Testis (tissue), 3 donors: Measurements from ENCODE around the gene GRM7. TPM values are rescaled to one million over a fixed set of nuclear protein-coding genes. Genes with fewer than 3 reads are reported as not detected.

ENCODE experiments used
- DNase-seq: peaks from one replicate; pipeline ENCODE4 v3.0.0-alpha.2; 2019
- H3K27ac ChIP-seq, 2 donors: fragments of 200-600 bp; sonication (generic); one replicate each; pipeline ENCODE4 v1.5.1; 2019
- H3K27me3 ChIP-seq: fragments of 200-600 bp; sonication (generic); one replicate; pipeline ENCODE4 v1.5.1; 2019
- H3K36me3 ChIP-seq: fragments of 200-600 bp; sonication (generic); one replicate; pipeline ENCODE4 v1.5.1; 2017; ENCODE audit warnings: low read depth; ENCODE audit errors: missing control alignments
- H3K4me1 ChIP-seq: fragments of 200-600 bp; sonication (generic); one replicate; pipeline ENCODE4 v1.5.1; 2019
- H3K4me3 ChIP-seq, 2 donors: fragments of 200-600 bp; sonication (generic); one replicate each; pipeline ENCODE4 v1.5.1; 2017 to 2019
- H3K9me3 ChIP-seq: fragments of 200-600 bp; sonication (generic); one replicate; pipeline ENCODE4 v1.5.1; 2017
- POLR2A ChIP-seq: fragments of 450-650 bp; IDR thresholded peaks from one replicate; pipeline ENCODE4 v1.6.1; 2017; ENCODE audit warnings: antibody characterized with exemption, mild to moderate bottlenecking, moderate library complexity
- WGBS, 2 donors: methylation state at CpG; one replicate each; pipeline ENCODE4 v1.1.5; 2018; 5-methylcytosine and 5-hydroxymethylcytosine counted together
- intact Hi-C: fragments of 100-400 bp; cut with DNase I; formaldehyde crosslinking; loops from one replicate; pipeline ENCODE4 v1.15.1; 2023; ENCODE audit warnings: low total_unique reads
- polyA plus RNA-seq: library from polyadenylated mRNA; stranded (reverse); fragments of 350-450 nt; fragmentation: Illumina TruSeq; extraction: RNeasy Lipid Tissue Mini Kit (QIAGEN cat#74804); gene quantifications from one replicate; pipeline ENCODE4 v1.2.3, GENCODE V29; 2014; ENCODE audit warnings: low read depth, low replicate concordance; ENCODE audit not compliant: insufficient read depth
- total RNA-seq, 2 donors: library from RNA; depleted of rRNA; stranded (reverse); fragments of >200 nt; gene quantifications; one replicate each; pipeline ENCODE4 v1.2.3, GENCODE V29; 2016
- TF ChIP-seq, protein P1 (sequence below), 3 experiments: fragments of 450-650 bp in 2 of 3; fragments of 200-600 bp in 1 of 3; sonication (generic) in 1 of 3; IDR thresholded peaks; one replicate each; pipeline ENCODE4 v1.5.1; 2016 to 2019; ENCODE audit warnings: antibody characterized with exemption in 3 of 3, mild to moderate bottlenecking in 2 of 3, moderate library complexity in 1 of 3

Gene GRM7
- total and polyA plus RNA-seq, 3 donors from 2014 or later, result 2.0 to 3.2 (median 2.7) TPM

DNA sequence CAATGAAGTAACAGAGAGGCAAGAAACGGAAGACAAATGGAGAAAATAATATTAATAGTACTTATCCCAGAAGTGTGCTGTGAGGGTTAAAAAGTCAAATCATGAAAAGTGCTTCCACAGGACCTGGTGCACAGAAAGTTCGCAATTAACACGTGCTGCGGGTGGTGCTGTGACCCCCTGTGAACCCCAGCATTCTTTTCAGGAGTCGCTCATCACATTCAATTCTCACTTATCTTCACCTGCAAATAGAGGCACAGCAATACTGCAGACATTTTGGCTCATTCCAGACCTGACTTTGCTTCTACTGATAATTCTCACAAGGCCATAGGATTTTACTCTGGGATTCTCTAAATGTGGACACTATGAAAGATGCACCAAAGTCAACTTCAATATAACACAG is 584.4 kb downstream of the GRM7 start:
- H3K27ac ChIP-seq, result no peak overlapping the region
- WGBS, 2 donors, result 66 to 72% methylated on average over 5 of the region's 5 CpGs
- TF ChIP-seq, protein P1, sequence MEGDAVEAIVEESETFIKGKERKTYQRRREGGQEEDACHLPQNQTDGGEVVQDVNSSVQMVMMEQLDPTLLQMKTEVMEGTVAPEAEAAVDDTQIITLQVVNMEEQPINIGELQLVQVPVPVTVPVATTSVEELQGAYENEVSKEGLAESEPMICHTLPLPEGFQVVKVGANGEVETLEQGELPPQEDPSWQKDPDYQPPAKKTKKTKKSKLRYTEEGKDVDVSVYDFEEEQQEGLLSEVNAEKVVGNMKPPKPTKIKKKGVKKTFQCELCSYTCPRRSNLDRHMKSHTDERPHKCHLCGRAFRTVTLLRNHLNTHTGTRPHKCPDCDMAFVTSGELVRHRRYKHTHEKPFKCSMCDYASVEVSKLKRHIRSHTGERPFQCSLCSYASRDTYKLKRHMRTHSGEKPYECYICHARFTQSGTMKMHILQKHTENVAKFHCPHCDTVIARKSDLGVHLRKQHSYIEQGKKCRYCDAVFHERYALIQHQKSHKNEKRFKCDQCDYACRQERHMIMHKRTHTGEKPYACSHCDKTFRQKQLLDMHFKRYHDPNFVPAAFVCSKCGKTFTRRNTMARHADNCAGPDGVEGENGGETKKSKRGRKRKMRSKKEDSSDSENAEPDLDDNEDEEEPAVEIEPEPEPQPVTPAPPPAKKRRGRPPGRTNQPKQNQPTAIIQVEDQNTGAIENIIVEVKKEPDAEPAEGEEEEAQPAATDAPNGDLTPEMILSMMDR (IDR thresholded peaks at IDR 0.05), result no peak
- TF ChIP-seq POLR2A, result no peak
- H3K4me3 ChIP-seq, result no peak overlapping the region
- H3K4me1 ChIP-seq, result no peaks in the 10 kb centered on the region
- intact Hi-C loops, result no loop called here
- H3K27me3 ChIP-seq, result no peaks in the 10 kb centered on the region
- H3K36me3 ChIP-seq, result no peaks in the 10 kb centered on the region
- H3K9me3 ChIP-seq, result no peaks in the 10 kb centered on the region
- DNase-seq, result no peak

DNA sequence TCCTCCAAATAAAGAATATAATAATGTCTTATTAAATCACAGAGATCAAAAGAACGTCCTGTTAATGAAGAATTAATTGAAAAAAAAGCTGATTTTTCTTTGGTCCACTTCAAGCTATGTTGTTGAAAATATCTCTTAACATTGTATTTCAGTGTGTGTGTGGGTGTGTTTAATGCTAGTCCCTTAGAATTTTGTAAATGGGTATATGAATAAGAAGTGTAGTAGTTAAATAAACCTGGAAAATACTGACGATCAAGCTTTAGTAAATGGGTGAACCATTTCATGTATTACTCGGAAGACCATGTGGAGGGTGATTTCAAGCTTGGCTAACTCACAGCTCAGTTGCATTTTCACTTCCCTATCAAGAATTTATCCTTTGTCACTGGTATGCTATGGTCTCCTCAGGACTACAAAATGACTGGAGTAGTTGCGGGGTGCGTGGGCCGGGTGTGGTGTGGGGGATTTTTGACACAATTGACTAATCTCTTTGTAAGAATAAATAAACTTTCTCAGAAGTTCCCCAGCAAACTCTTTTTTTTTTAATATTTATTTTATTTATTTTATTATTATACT is 586.4 kb downstream of the GRM7 start:
- WGBS, 2 donors, result 80% methylated on average over 6 of the region's 6 CpGs
- H3K27ac ChIP-seq, result no peak overlapping the region
- TF ChIP-seq, protein P1 (IDR thresholded peaks at IDR 0.05), result no peak
- no peak for TF ChIP-seq POLR2A
- DNase-seq, result no peak
- H3K27me3 ChIP-seq, result no peaks in the 10 kb centered on the region
- H3K36me3 ChIP-seq, result no peaks in the 10 kb centered on the region
- intact Hi-C loops, result no loop called here
- H3K4me1 ChIP-seq, result no peaks in the 10 kb centered on the region
- H3K4me3 ChIP-seq, result no peak overlapping the region
- H3K9me3 ChIP-seq, result no peaks in the 10 kb centered on the region

DNA sequence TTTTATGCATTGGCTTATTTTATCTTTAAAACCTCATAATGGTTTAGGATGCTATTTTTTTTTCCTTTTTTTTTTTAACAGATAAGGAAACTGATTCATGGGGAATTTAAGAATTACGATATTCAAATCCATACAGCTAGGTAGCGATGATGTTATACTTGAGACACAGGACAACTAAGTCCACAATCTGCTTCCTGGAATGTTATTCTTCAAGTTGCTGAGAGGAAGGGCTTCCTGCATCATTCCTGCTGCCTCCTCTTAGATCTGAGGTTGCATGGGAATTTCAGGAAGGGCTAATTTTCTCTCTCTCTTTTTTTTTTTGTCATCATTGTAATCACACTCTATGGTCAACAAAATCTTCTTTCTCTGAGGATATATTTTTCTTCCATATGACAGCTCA is 595.5 kb downstream of the GRM7 start:
- H3K27ac ChIP-seq, result no peak overlapping the region
- intact Hi-C loops, result no loop called here
- no peaks in the 10 kb centered on the region for H3K36me3 ChIP-seq
- TF ChIP-seq POLR2A, result no peak
- TF ChIP-seq, protein P1 (IDR thresholded peaks at IDR 0.05), result no peak
- H3K4me1 ChIP-seq, result no peaks in the 10 kb centered on the region
- WGBS, 2 donors, result 84 to 94% methylated on average over 2 of the region's 2 CpGs
- no peaks in the 10 kb centered on the region for H3K9me3 ChIP-seq
- H3K27me3 ChIP-seq, result no peaks in the 10 kb centered on the region
- no peak for DNase-seq
- H3K4me3 ChIP-seq, result no peak overlapping the region

DNA sequence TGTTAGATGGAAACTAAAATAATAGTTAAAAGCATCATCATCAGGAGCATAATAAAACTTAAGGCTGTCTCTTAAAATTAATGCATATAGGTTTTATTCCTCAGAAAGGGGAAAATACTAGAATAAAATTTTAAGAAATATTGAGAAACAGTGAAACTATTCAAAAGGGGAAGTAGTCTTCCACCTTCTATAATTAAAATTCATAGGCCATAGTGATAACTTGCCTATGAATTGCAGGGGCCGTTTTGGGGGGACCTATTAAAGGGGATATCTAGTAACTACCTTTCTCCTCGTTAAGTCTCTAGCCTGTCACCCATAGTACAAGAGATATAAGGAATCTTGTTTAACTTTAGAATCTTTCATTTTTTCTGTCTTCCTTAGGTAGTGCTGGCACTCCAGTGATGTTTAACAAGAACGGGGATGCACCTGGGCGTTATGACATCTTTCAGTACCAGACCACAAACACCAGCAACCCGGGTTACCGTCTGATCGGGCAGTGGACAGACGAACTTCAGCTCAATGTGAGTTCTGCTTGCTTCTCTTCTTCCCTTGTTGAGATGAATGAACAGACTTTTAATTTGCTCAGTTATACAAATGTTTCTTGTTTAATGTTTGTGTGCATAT is 600.4 kb downstream of the GRM7 start:
- Histone ChIP-seq H3K4me1 (no peaks in the 10 kb centered on the region), H3K36me3 (no peaks in the 10 kb centered on the region), H3K27me3 (no peaks in the 10 kb centered on the region), H3K27ac (no peak overlapping the region), H3K4me3 (no peak overlapping the region), H3K9me3 (no peaks in the 10 kb centered on the region)
- WGBS, 2 donors, result 78 to 81% methylated on average over 8 of the region's 8 CpGs
- TF ChIP-seq POLR2A, result no peak
- TF ChIP-seq, protein P1 (IDR thresholded peaks at IDR 0.05), result no peak
- intact Hi-C loops, result no loop called here
- DNase-seq, result no peak

DNA sequence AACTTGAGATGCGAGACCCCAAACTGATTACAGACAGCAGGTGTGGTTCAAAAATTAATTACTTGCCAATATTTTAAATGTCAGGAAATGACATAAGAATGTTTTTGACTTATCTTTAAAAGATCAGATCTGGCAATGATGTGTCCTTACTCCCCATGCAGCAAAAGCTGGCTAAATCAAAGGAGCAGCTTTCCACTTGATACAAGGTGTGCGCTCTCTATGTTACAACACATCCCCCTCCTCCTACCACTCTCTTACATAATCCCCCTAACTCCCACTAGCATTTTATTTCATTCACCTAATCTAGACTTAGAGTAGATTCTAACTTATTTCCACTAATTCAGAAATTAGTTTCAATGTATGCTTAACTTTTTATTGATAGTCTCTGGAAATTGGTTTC is 609.0 kb downstream of the GRM7 start:
- Histone ChIP-seq H3K36me3 (no peaks in the 10 kb centered on the region), H3K4me1 (no peaks in the 10 kb centered on the region), H3K9me3 (no peaks in the 10 kb centered on the region), H3K4me3 (no peak overlapping the region), H3K27ac (no peak overlapping the region), H3K27me3 (no peaks in the 10 kb centered on the region)
- DNase-seq, result no peak
- 93 to 96% methylated on average over 2 of the region's 2 CpGs for WGBS, 2 donors
- TF ChIP-seq, protein P1 (IDR thresholded peaks at IDR 0.05), result no peak
- no peak for TF ChIP-seq POLR2A
- intact Hi-C loops, result no loop called here
